ENCODE data around the gene AQP3.

The AQP3 gene

GRCh38 chr9:33440204-33440603 is 7.2 kb downstream of the AQP3 start:
- H3K27ac ChIP-seq, result no peak overlapping the region
- TF ChIP-seq ZFX (IDR thresholded peaks at IDR 0.05), result no peak
- no peak for TF ChIP-seq CTCF (conservative IDR thresholded peaks at IDR 0.05)

GRCh38 chr9:33439731-33440130 is 7.7 kb downstream of the AQP3 start:
- no peak for TF ChIP-seq ZFX (IDR thresholded peaks at IDR 0.05)
- TF ChIP-seq CTCF (conservative IDR thresholded peaks at IDR 0.05), result no peak
- H3K27ac ChIP-seq, result no peak overlapping the region

GRCh38 chr9:33438926-33439680 is 8.3 kb downstream of the AQP3 start:
- no peak overlapping the region for H3K27ac ChIP-seq
- no peak for TF ChIP-seq ZFX (IDR thresholded peaks at IDR 0.05)
- no peak for TF ChIP-seq CTCF (conservative IDR thresholded peaks at IDR 0.05)

- no peak overlapping the region for H3K27ac ChIP-seq
- no peak for TF ChIP-seq CTCF (conservative IDR thresholded peaks at IDR 0.05)
- TF ChIP-seq ZFX (IDR thresholded peaks at IDR 0.05), result no peak
These were observed 9.5 kb downstream of the AQP3 start for GRCh38 chr9:33437898-33438297.

- no peak overlapping the region for H3K27ac ChIP-seq
- no peak for TF ChIP-seq CTCF (conservative IDR thresholded peaks at IDR 0.05)
- TF ChIP-seq ZFX (IDR thresholded peaks at IDR 0.05), result no peak
These were observed 10.2 kb downstream of the AQP3 start for GRCh38 chr9:33437205-33437604.

GRCh38 chr9:33436445-33436844 is 10.9 kb downstream of the AQP3 start:
- TF ChIP-seq CTCF (conservative IDR thresholded peaks at IDR 0.05), result no peak
- TF ChIP-seq ZFX (IDR thresholded peaks at IDR 0.05), result no peak
- H3K27ac ChIP-seq, result no peak overlapping the region

- TF ChIP-seq CTCF (conservative IDR thresholded peaks at IDR 0.05) (no peak), ZFX (IDR thresholded peaks at IDR 0.05) (no peak)
- no peak overlapping the region for H3K27ac ChIP-seq
These were observed 11.5 kb downstream of the AQP3 start for GRCh38 chr9:33435821-33436277.

Data from C4-2B (cell line).